HL-60/S4 treated with phorbol 12-myristate 13-acetate at 8.2 ng/mL for 4 days and 3 days (cell line): Measurements from ENCODE around the gene STRIP1.

ENCODE experiments used
- in situ Hi-C: fragments of 300-500 bp; cut with MboI; formaldehyde crosslinking; loops from 2 replicates; pipeline ENCODE4 v1.15.0; 2022; ENCODE audit warnings: low sequenced_read_pairs

The STRIP1 gene

GRCh38 chr1:110034451-110035235 lies at the start of gene STRIP1:
Gene STRIP1 (plus strand): TSS chr1:110034624. CDS start chr1:110034638, 14 bp downstream.
- in situ Hi-C loops: no loop called here

GRCh38 chr1:109985247-109986053 lies 49.0 kb upstream of the STRIP1 start:
- in situ Hi-C loops: loop anchor here (25.0 kb wide), 2 partner anchors 323 to 448 kb away; partner anchors contain the start of genes GNAI3, GPR61, GSTM2 and GSTM4

- in situ Hi-C loops: loop anchor here (25.0 kb wide), 2 partner anchors 324 to 449 kb away; partner anchors contain the start of genes GNAI3, GPR61, GSTM2 and GSTM4
Observed at GRCh38 chr1:109986054-109986444, 48.4 kb upstream of the STRIP1 start.

DNA sequence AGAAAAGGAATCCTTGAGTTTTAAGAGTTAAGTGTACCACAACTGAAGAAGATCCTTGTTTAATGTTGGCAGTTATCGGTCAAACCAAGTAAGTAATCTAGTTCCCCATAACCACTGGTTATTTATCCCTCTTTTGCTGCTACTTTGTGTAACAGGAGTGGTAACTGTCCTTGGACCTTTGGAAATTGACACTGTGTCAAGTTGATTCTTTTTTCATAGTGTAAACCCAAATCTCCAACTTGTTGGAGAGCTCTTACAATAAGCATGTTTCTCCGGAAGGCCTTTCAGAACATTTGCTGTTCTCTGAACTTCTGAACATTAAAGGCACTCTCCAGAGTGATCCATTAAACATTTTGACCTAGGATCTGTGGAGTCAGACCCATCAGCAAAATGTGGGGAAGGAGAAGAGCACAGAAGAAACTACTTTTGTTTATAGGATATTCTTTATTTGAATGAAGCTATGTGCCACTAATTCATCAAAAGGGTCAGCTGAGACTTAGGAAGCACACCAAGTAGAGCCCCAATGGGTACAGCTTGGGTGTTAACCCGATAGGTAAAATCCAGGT lies 46.0 kb upstream of the STRIP1 start:
- in situ Hi-C loops: loop anchor here (25.0 kb wide), 2 partner anchors 326 to 451 kb away; partner anchors contain the start of genes GNAI3, GPR61, GSTM2 and GSTM4

- in situ Hi-C loops: loop anchor here (25.0 kb wide), 2 partner anchors 327 to 452 kb away; partner anchors contain the start of genes GNAI3, GPR61, GSTM2 and GSTM4
Observed at GRCh38 chr1:109989506-109990301, 44.7 kb upstream of the STRIP1 start.

DNA sequence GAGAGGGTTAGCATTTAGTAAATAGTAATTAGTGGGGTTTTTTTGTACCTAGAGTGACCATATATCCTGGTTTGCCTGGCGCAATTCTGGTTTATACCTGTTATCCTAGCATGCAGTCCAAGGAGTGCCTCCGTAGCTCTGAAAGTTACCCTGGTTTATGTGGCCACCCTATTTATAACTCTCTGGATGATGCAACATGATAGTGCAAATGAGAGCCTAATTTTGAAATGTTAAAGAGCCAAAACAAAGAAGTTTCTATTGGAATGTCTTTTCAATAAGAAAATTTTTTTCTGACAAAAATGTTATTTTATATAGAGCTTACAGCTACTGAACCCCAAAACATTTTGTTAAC lies 44.1 kb upstream of the STRIP1 start:
- in situ Hi-C loops: loop anchor here (25.0 kb wide), 2 partner anchors 328 to 453 kb away; partner anchors contain the start of genes GNAI3, GPR61, GSTM2 and GSTM4

DNA sequence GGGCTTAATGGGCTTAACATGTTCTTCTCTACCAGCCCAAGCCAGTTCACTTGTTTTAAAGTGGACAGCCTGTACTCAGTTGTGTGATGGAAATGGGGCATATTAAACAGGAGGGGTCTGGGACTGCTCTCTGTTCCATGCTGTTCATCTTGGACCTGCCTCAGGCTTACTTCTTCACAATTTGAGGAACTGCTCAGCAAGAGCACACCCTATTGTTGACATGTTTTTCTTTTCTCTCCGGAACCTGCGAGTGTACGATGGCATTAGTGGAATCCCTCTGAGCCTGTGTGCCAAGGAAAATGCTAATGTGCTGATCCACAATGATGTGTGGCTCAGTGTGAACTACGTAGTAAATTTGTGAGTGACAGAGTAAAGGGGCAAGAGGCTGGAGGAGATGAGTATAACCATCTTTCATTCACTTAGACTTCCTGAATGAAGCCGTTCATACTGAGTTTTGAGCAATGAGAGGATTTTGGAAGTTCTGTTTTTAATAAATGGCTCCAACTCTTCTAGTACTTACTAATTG lies 43.0 kb upstream of the STRIP1 start:
- in situ Hi-C loops: loop anchor here (25.0 kb wide), 2 partner anchors 329 to 454 kb away; partner anchors contain the start of genes GNAI3, GPR61, GSTM2 and GSTM4

- in situ Hi-C loops: loop anchor here (25.0 kb wide), 2 partner anchors 332 to 457 kb away; partner anchors contain the start of genes GNAI3, GPR61, GSTM2 and GSTM4
Observed at GRCh38 chr1:109993885-109994284, 40.5 kb upstream of the STRIP1 start.

DNA sequence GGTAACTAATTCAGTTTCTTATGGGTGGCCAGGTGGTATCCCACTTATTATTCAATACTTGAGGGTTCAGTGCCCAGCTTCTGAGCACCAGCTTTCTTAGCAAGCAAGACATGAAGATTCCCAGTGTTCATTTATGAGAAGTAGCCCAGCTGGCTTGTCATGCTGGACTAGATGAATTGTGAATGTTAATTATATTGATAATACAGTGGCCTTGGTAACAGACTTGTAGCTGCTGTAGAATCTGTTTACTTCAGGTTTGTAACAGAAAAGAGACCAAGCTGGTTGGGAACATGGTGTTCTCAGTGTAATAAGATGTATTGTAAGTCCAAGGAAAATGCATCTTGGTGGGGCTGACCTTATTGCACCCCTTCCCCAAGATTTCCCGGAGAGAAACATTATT lies 39.8 kb upstream of the STRIP1 start:
- in situ Hi-C loops: loop anchor here (25.0 kb wide), 2 partner anchors 332 to 457 kb away; partner anchors contain the start of genes GNAI3, GPR61, GSTM2 and GSTM4

GRCh38 chr1:109995536-109995935 lies 38.9 kb upstream of the STRIP1 start:
- in situ Hi-C loops: loop anchor here (25.0 kb wide), 2 partner anchors 333 to 458 kb away; partner anchors contain the start of genes GNAI3, GPR61, GSTM2 and GSTM4

DNA sequence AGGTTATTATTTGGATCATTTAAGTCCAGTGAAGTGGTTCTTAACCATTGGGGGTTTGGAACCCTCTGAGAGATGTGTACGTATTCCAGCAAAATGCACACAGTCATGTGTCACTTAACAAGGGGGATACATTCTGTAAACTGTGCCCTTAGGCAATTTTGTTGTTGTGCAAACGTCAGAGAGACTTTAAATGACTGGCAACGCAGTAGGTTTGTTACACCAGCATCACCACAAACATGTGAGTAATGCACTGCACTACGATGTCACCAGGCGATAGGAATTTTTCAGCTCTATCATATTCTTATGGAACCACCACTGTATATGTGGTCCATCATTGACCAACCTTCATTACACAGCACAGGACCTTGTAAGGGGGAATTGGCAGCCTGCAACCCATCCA lies 37.9 kb upstream of the STRIP1 start:
- in situ Hi-C loops: loop anchor here (25.0 kb wide), 2 partner anchors 334 to 459 kb away; partner anchors contain the start of genes GNAI3, GPR61, GSTM2 and GSTM4

DNA sequence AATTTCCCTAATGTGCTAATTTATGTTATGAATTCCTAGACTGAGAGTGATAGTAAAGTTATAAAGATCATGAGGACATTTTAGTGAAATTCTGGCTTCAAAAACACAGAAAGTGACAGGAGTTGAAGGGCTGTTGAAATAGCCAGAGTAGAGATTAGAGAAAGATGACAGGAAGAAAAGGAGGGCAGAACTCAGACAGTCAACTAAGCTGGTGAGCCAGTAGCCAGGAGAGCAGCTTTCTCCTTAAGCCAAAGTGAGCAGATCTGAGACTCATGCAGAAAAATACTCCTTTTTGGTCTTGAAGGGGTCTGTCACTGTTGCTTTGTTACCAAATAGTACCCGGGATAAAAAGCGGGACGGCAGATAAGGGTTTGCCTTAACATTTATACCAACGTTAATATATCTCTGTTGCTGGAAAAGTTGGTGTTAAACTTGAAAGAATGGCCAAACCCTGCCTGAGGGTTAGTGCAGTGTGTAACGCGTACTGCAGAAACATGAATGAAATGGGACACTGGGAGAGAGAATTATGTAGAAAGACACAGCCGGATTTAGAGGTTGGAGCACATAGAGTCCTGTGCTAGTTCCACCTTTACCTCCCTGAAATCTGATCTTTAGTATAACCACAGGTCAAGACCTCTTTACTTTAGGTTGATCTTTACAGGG lies 37.1 kb upstream of the STRIP1 start:
- in situ Hi-C loops: loop anchor here (25.0 kb wide), 2 partner anchors 335 to 460 kb away; partner anchors contain the start of genes GNAI3, GPR61, GSTM2 and GSTM4

DNA sequence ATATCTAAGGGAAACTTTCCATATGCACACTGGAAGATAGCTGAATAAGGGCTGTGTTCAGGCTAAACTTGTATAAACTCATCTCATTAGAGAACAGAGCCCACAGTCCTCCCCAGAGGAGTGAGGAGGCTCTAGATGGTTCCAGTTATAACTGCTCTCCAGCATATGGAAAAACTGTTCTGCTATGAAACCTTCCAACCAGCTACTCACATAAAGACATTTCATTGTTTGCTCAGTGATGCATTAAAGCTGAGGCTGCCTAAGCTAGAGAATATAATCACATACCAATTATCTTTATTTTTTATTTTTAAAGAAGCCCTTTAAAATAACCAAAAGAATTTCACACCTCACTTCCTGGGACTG lies 36.6 kb upstream of the STRIP1 start:
- in situ Hi-C loops: loop anchor here (25.0 kb wide), 2 partner anchors 336 to 461 kb away; partner anchors contain the start of genes GNAI3, GPR61, GSTM2 and GSTM4

GRCh38 chr1:110002695-110003094 lies 31.7 kb upstream of the STRIP1 start:
- in situ Hi-C loops: no loop called here

DNA sequence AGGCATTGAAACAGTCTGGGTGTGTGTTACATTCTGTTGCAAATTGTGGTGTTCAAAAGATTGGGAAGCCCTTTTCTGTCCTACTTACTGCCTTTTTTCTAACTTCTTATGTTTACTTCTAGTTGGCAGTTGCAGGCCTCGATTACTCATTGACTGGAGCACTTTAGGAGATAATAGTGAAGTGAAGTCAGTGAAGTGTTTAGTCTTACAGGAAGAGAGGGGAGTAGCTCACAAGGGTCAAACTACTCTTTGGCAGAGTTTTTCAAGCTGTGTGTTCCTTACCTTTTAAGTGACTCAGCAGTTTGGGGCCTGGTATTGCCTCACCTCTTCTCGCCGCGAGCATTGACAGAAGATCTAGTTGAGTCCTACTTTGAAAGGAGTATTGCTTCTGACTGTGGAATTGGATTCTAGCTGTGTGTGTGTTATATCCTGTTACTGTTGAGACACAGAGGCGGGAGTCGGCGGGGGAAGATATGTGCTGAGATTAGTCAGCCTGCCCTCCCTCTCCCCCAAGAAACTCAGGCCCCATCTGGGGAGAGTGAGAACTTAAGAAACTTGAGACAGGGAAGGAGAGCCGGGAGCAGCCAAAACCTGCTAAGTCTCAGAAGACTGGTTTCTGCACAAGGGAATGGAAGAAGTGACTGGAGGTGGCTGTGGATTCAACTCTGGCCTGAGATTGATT lies 30.5 kb upstream of the STRIP1 start:
- in situ Hi-C loops: no loop called here

DNA sequence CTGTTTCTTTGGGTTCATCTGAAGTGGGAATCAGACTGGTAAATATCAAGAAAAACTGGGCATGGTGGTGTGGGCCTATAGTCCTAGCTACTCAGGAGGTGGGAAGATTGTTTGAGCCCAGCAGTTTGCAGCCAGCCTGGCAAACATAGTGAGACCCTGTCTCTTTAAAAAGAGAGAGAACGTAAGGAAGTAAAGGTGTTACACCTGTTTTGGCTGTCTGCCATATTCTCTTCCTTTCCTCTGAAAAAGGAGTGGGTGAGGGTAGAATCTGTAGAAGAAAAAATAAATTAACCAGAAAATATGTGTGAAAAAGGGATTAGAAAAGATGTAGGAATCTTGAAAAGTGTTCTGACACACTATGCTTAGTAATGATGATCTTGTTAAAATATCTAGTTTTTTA lies 29.8 kb upstream of the STRIP1 start:
- in situ Hi-C loops: no loop called here

DNA sequence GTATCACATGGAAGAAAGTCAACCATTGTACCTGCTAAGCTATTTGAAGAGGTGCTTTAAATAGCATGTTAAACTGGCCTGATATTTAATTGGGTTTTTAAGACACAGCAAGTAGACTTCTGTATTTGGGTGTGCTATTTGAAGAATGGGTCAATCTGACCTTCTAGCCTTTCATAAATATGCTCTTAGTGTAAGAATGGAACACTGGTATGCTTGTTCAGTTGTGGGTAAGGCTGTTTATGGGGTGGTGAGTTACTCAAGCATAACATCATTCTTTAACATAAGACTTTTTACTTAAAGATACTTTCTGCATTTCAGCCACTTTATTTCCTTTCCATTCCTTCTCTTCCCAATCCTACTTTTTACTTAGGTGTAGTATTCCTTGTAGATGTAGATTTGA lies 28.5 kb upstream of the STRIP1 start:
- in situ Hi-C loops: no loop called here

GRCh38 chr1:110006516-110006915 lies 27.9 kb upstream of the STRIP1 start:
- in situ Hi-C loops: no loop called here
